Measurements from ENCODE around the gene DHRS1.

GRCh38 chr14:24254630-24255392 lies 44.8 kb downstream of the DHRS1 start:
- no peak for TF ChIP-seq CTCF (IDR thresholded peaks at IDR 0.05; ENCODE audit: low read depth, low read length)
- TF ChIP-seq EZH2phosphoT487 (IDR thresholded peaks at IDR 0.05; ENCODE audit: low read depth): no peak

Measured in OCI-LY3 (cell line).